T-helper 2 cell treated with Interferon-gamma antibody and Interleukin-4, amounts not matched to agents 5 μg/mL and 100 μg/mL, for 36 hours (primary cell): ENCODE results near the gene OSBPL7.

ENCODE experiments used
- DNase-seq: peaks from one replicate; pipeline ENCODE4 v3.0.0; 2021; ENCODE audit warnings: low spot score
- H3K27ac Mint-ChIP-seq: one replicate; pipeline ENCODE4 v1.8.0; 2021; ENCODE audit warnings: mild to moderate bottlenecking, mixed read lengths
- H3K27me3 Mint-ChIP-seq: one replicate; pipeline ENCODE4 v1.8.0; 2021; ENCODE audit warnings: low read depth, mixed read lengths
- H3K36me3 Mint-ChIP-seq: one replicate; pipeline ENCODE4 v1.8.0; 2021; ENCODE audit warnings: low read depth, mixed read lengths
- H3K4me1 Mint-ChIP-seq: one replicate; pipeline ENCODE4 v1.8.0; 2021; ENCODE audit warnings: low read depth, mixed read lengths
- H3K4me3 Mint-ChIP-seq: one replicate; pipeline ENCODE4 v1.8.0; 2022; ENCODE audit warnings: mild to moderate bottlenecking, moderate library complexity, mixed read lengths
- H3K9me3 Mint-ChIP-seq: one replicate; pipeline ENCODE4 v1.8.0; 2021; ENCODE audit warnings: mixed read lengths

Gene OSBPL7

GRCh38 chr17:47821031-47821423 is 567 bp downstream of the OSBPL7 start:
- Mint-ChIP-seq H3K27ac (peak overlapping the region; percentile 86), H3K4me3 (peak overlapping the region; percentile 99), H3K4me1 (peaks cover 18% of the 10 kb centered on the region), H3K9me3 (no peaks in the 10 kb centered on the region), H3K27me3 (no peaks in the 10 kb centered on the region), H3K36me3 (peaks cover 22% of the 10 kb centered on the region)
- no peak for DNase-seq

- DNase-seq = no peak
- Mint-ChIP-seq H3K36me3 (peaks cover 20% of the 10 kb centered on the region), H3K9me3 (no peaks in the 10 kb centered on the region), H3K4me1 (peaks cover 18% of the 10 kb centered on the region), H3K27me3 (no peaks in the 10 kb centered on the region), H3K4me3 (peak overlapping the region; percentile 99), H3K27ac (peak overlapping the region; percentile 86)
Measured at GRCh38 chr17:47820033-47820789, 1.4 kb downstream of the OSBPL7 start.

- DNase-seq = no peak
- H3K27ac Mint-ChIP-seq = no peak overlapping the region
- peaks cover 18% of the 10 kb centered on the region for H3K4me1 Mint-ChIP-seq
- peaks cover 20% of the 10 kb centered on the region for H3K36me3 Mint-ChIP-seq
- peak overlapping the region; percentile 8 for H3K4me3 Mint-ChIP-seq
- H3K9me3 Mint-ChIP-seq = no peaks in the 10 kb centered on the region
- no peaks in the 10 kb centered on the region for H3K27me3 Mint-ChIP-seq
Measured at GRCh38 chr17:47819475-47819874, 2.1 kb downstream of the OSBPL7 start.

- peaks cover 17% of the 10 kb centered on the region for H3K36me3 Mint-ChIP-seq
- no peaks in the 10 kb centered on the region for H3K27me3 Mint-ChIP-seq
- no peaks in the 10 kb centered on the region for H3K9me3 Mint-ChIP-seq
- no peak overlapping the region for H3K4me3 Mint-ChIP-seq
- H3K27ac Mint-ChIP-seq = no peak overlapping the region
- DNase-seq = no peak
- H3K4me1 Mint-ChIP-seq = peaks cover 18% of the 10 kb centered on the region
Measured at GRCh38 chr17:47818002-47818695, 3.4 kb downstream of the OSBPL7 start.

GRCh38 chr17:47816947-47817346 is 4.6 kb downstream of the OSBPL7 start:
- Mint-ChIP-seq H3K36me3 (peaks cover 23% of the 10 kb centered on the region), H3K4me3 (no peak overlapping the region), H3K9me3 (no peaks in the 10 kb centered on the region), H3K27ac (no peak overlapping the region), H3K4me1 (peaks cover 11% of the 10 kb centered on the region), H3K27me3 (no peaks in the 10 kb centered on the region)
- DNase-seq = no peak

GRCh38 chr17:47816111-47816735 is 5.4 kb downstream of the OSBPL7 start:
- H3K27me3 Mint-ChIP-seq = no peaks in the 10 kb centered on the region
- no peak overlapping the region for H3K27ac Mint-ChIP-seq
- H3K4me1 Mint-ChIP-seq = peaks cover 9% of the 10 kb centered on the region
- no peak overlapping the region for H3K4me3 Mint-ChIP-seq
- peaks cover 24% of the 10 kb centered on the region for H3K36me3 Mint-ChIP-seq
- no peak for DNase-seq
- H3K9me3 Mint-ChIP-seq = no peaks in the 10 kb centered on the region

GRCh38 chr17:47815106-47815918 is 6.3 kb downstream of the OSBPL7 start:
- Mint-ChIP-seq H3K36me3 (peaks cover 28% of the 10 kb centered on the region), H3K27ac (no peak overlapping the region), H3K9me3 (no peaks in the 10 kb centered on the region), H3K4me3 (no peak overlapping the region), H3K27me3 (no peaks in the 10 kb centered on the region), H3K4me1 (peaks cover 1% of the 10 kb centered on the region)
- no peak for DNase-seq

- no peak for DNase-seq
- H3K4me3 Mint-ChIP-seq = no peak overlapping the region
- no peaks in the 10 kb centered on the region for H3K27me3 Mint-ChIP-seq
- H3K9me3 Mint-ChIP-seq = no peaks in the 10 kb centered on the region
- H3K4me1 Mint-ChIP-seq = no peaks in the 10 kb centered on the region
- H3K27ac Mint-ChIP-seq = no peak overlapping the region
- H3K36me3 Mint-ChIP-seq = peaks cover 32% of the 10 kb centered on the region
Measured at GRCh38 chr17:47813512-47814031, 8.0 kb downstream of the OSBPL7 start.

GRCh38 chr17:47813077-47813476 is 8.5 kb downstream of the OSBPL7 start:
- H3K27ac Mint-ChIP-seq = no peak overlapping the region
- H3K4me3 Mint-ChIP-seq = no peak overlapping the region
- H3K4me1 Mint-ChIP-seq = no peaks in the 10 kb centered on the region
- DNase-seq = no peak
- no peaks in the 10 kb centered on the region for H3K9me3 Mint-ChIP-seq
- H3K36me3 Mint-ChIP-seq = peaks cover 34% of the 10 kb centered on the region
- H3K27me3 Mint-ChIP-seq = no peaks in the 10 kb centered on the region

- Mint-ChIP-seq H3K27ac (no peak overlapping the region), H3K4me1 (no peaks in the 10 kb centered on the region)
Measured at GRCh38 chr17:47812146-47812920, 9.3 kb downstream of the OSBPL7 start.

GRCh38 chr17:47811709-47812108 is 9.9 kb downstream of the OSBPL7 start:
- Mint-ChIP-seq H3K9me3 (no peaks in the 10 kb centered on the region), H3K27me3 (no peaks in the 10 kb centered on the region), H3K36me3 (peaks cover 39% of the 10 kb centered on the region), H3K4me1 (no peaks in the 10 kb centered on the region), H3K4me3 (no peak overlapping the region), H3K27ac (no peak overlapping the region)
- no peak for DNase-seq

More at GRCh38 chr17:47812146-47812920, 9.3 kb downstream of the OSBPL7 start:
- H3K27me3 Mint-ChIP-seq = no peaks in the 10 kb centered on the region
- peaks cover 36% of the 10 kb centered on the region for H3K36me3 Mint-ChIP-seq
- no peaks in the 10 kb centered on the region for H3K9me3 Mint-ChIP-seq
- DNase-seq = no peak
- H3K4me3 Mint-ChIP-seq = no peak overlapping the region

- no peak for DNase-seq
- Mint-ChIP-seq H3K27ac (no peak overlapping the region), H3K4me3 (no peak overlapping the region), H3K27me3 (no peaks in the 10 kb centered on the region), H3K36me3 (peaks cover 38% of the 10 kb centered on the region), H3K4me1 (no peaks in the 10 kb centered on the region), H3K9me3 (no peaks in the 10 kb centered on the region)
Measured at GRCh38 chr17:47810901-47811635, 10.5 kb downstream of the OSBPL7 start.
